GM12878 (cell line): ENCODE results near the gene LHFPL3. TPM values are rescaled to one million over a fixed set of nuclear protein-coding genes. Genes with fewer than 3 reads are reported as not detected.

Experiments used
- ATAC-seq: fragments of 200-7000 bp; cut with Tn5 transposase; 3 replicates; pipeline ENCODE4 v1.9.1; 2020; ENCODE audit warnings: mild to moderate bottlenecking, moderate library complexity
- BruUV-seq: library from RNA; stranded (reverse); fragments of 400-500 nt; replicated peaks from 2 replicates; lab custom pipeline; 2021; lab: Mats Ljungman, UMichigan
- CTCF ChIA-PET: fragments of 300-600 bp; sonication (Branson Sonifier 250); formaldehyde crosslinking; extraction: SDS; loops from one replicate; lab custom pipeline; 2021; ENCODE audit warnings: inconsistent platforms; lab: Yijun Ruan, JAX
- POLR2A ChIA-PET: fragments of 350-600 bp; formaldehyde crosslinking; extraction: SDS; loops from one replicate; lab custom pipeline; 2021; ENCODE audit warnings: inconsistent platforms; lab: Charles Lee
- RAD21 ChIA-PET: fragments of 300-600 bp; sonication (Branson Sonifier 250); formaldehyde crosslinking; loops from one replicate; lab custom pipeline; 2023; ENCODE audit warnings: antibody characterized with exemption; ENCODE audit not compliant: unreplicated experiment; lab: Charles Lee
- SMC1A ChIA-PET: fragments of 300-600 bp; sonication (Branson Sonifier 250); formaldehyde crosslinking; loops from one replicate; lab custom pipeline; 2023; ENCODE audit not compliant: unreplicated experiment, uncharacterized antibody; lab: Charles Lee
- DNase-seq: peaks from one replicate; pipeline ENCODE4 v3.0.0-alpha.2; 2011; ENCODE audit warnings: low read depth, low spot score
- FAIRE-seq: peaks from 3 replicates; lab custom pipeline; 2011; peaks lifted over from hg19 to GRCh38; lab: Jason Lieb, UNC
- H2AFZ ChIP-seq: 2 replicates; pipeline ENCODE4 v1.6.0; 2011; ENCODE audit warnings: low read depth, low read length, control low read depth; ENCODE audit not compliant: control insufficient read depth
- H3K27ac ChIP-seq: 2 replicates; pipeline ENCODE4 v1.5.1; 2011; ENCODE audit warnings: control low read depth; ENCODE audit not compliant: control insufficient read depth, insufficient read depth
- H3K27me3 ChIP-seq, 2 experiments: replicated peaks in 1 of 2; 2 replicates each; pipeline versions ENCODE4 v1.6.0 to v1.6.1; 2011; ENCODE audit warnings: low read length in 1 of 2; ENCODE audit not compliant: control insufficient read depth in 2 of 2, insufficient read depth in 2 of 2
- H3K36me3 ChIP-seq, 2 experiments: 2 replicates each; pipeline ENCODE4 v1.5.1; 2011; ENCODE audit warnings: low read length in 1 of 2; ENCODE audit not compliant: control insufficient read depth in 2 of 2, insufficient read depth in 2 of 2
- H3K4me1 ChIP-seq: 2 replicates; pipeline ENCODE4 v1.6.1; 2011; ENCODE audit warnings: mild to moderate bottlenecking, low read length, moderate library complexity, mixed read lengths; ENCODE audit not compliant: control insufficient read depth, insufficient read depth
- H3K4me2 ChIP-seq: 2 replicates; pipeline ENCODE4 v1.6.0; 2011; ENCODE audit warnings: control low read depth; ENCODE audit not compliant: control insufficient read depth, insufficient read depth
- H3K4me3 ChIP-seq: fragments of 200-600 bp; sonication (generic); 2 replicates; pipeline ENCODE4 v1.5.1; 2016
- H3K79me2 ChIP-seq: 2 replicates; pipeline ENCODE4 v1.6.0; 2011; ENCODE audit warnings: low read length; ENCODE audit not compliant: control insufficient read depth, insufficient read depth
- H3K9ac ChIP-seq: 2 replicates; pipeline ENCODE4 v1.8.0; 2011; ENCODE audit warnings: low read length, control low read depth, mixed read lengths; ENCODE audit not compliant: control insufficient read depth, insufficient read depth
- H3K9me3 ChIP-seq: replicated peaks from 3 replicates; pipeline ENCODE4 v1.5.1; 2011; ENCODE audit warnings: mild to moderate bottlenecking, low read length; ENCODE audit not compliant: control insufficient read depth, insufficient read depth
- H4K20me1 ChIP-seq: 2 replicates; pipeline ENCODE4 v1.6.0; 2011; ENCODE audit not compliant: control insufficient read depth, insufficient read depth
- CEBPB ChIP-seq, 2 experiments: fragments of 150-350 bp in 1 of 2; IDR thresholded peaks; 2 replicates each; pipeline ENCODE4 v1.6.1; 2012 to 2014; ENCODE audit warnings: low read depth in 2 of 2, low read length in 2 of 2, borderline replicate concordance in 1 of 2, inconsistent platforms in 1 of 2
- TARDBP ChIP-seq: IDR thresholded peaks from 2 replicates; pipeline ENCODE4 v1.6.1; 2016; ENCODE audit warnings: borderline replicate concordance
- in situ Hi-C: fragments of 300-500 bp; cut with MboI; formaldehyde crosslinking; loops from 9 replicates; pipeline ENCODE4 v1.14.3; 2018; ENCODE audit warnings: mixed read lengths
- intact Hi-C: fragments of 100-400 bp; cut with micrococcal nuclease; formaldehyde crosslinking; loops from one replicate; pipeline ENCODE4 v1.14.2; 2022; ENCODE audit not compliant: unreplicated experiment
- polyA plus RNA-seq, 11 experiments: library from polyadenylated mRNA; depleted of rRNA in 4 of 11; unstranded in 6 of 11; stranded (reverse) in 5 of 11; fragments of >200 nt; fragmentation: Nextera tagmentation in 4 of 11; fragmentation: Illumina TruSeq in 1 of 11; extraction: Ambion mirVana in 4 of 11; extraction: Trizol in 1 of 11; gene quantifications; 1 replicate in 1 of 11; 2 replicates in 10 of 11; pipeline versions ENCODE4 v1.2.1 to v1.2.3, GENCODE V29; 2011 to 2016; ENCODE audit warnings: inconsistent platforms in 2 of 11, missing spikeins in 2 of 11, low read depth in 1 of 11
- total RNA-seq, 4 experiments: library from RNA; depleted of rRNA in 3 of 4; stranded (reverse); fragments of >200 nt in 3 of 4; fragmentation: Illumina TruSeq in 1 of 4; extraction: Trizol in 1 of 4; gene quantifications; 2 replicates each; pipeline versions ENCODE4 v1.2.1 to v1.2.3, GENCODE V29; 2013 to 2021
- TF ChIP-seq, protein P1 (sequence below): fragments of 450-650 bp; IDR thresholded peaks from 2 replicates; pipeline ENCODE4 v1.6.1; 2017; ENCODE audit warnings: antibody characterized with exemption, mild to moderate bottlenecking, moderate library complexity

The LHFPL3 gene
- total and polyA plus RNA-seq, 10 of the 15 experiments (the other 5 are each of a cell fraction or from before 2014, with no cell fraction given): 0.09 TPM; not detected in 9

DNA sequence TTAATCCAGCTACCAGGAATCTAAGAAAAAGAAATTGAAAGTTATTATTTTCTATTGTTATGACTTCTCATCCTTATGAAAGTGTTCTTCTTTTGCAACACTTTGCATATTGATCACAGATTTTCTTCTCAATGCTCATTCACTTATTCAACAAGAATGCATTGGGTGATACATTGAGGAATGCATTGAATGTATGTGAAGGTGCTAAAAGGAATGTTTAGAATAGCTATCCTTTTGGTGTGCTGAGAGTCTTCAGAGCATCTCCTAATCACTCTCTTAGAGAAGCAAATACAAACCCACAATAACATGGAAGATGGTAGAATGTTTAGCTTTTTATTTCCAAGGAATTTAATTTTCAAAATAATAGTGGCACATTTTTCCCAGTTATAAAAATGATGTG lies 563.5 kb downstream of the LHFPL3 start:
- peaks cover 59% of the 10 kb centered on the region for H3K4me1 ChIP-seq
- intact Hi-C loops: no loop called here
- no peaks in the 10 kb centered on the region for H3K27me3 ChIP-seq
- no peaks in the 10 kb centered on the region for H3K36me3 ChIP-seq
- no peaks in the 10 kb centered on the region for H3K79me2 ChIP-seq
- DNase-seq: no peak
- ATAC-seq: no peak
- no peak overlapping the region; the same call in 1 of the 2 replicates for H2AFZ ChIP-seq
- FAIRE-seq: no peak
- BruUV-seq: no TSS peak
- H3K4me2 ChIP-seq: peak overlapping the region; percentile 1; the same call in 1 of the 2 replicates
- H3K27ac ChIP-seq: peak overlapping the region; percentile 53
- no peaks in the 10 kb centered on the region for H4K20me1 ChIP-seq
- no peaks in the 10 kb centered on the region for H3K9me3 ChIP-seq
- SMC1A ChIA-PET: interaction anchor here (1.0 to 15.7 kb wide), 7 partner anchors 7 to 38 kb away, joined by 3 to 413 read pairs (median 7); no protein-coding TSS in a partner anchor
- no peak overlapping the region for H3K9ac ChIP-seq
- RAD21 ChIA-PET: interaction anchor here (0.7 to 10.7 kb wide), 5 partner anchors 6 to 660 kb away, joined by 3 to 147 read pairs (median 4); no protein-coding TSS in a partner anchor
- no peak overlapping the region for H3K4me3 ChIP-seq
- CTCF ChIA-PET: interaction anchor here (0.7 to 22.2 kb wide), 8 partner anchors 7 to 698 kb away, joined by 3 to 581 read pairs (median 6); no protein-coding TSS in a partner anchor
- no peak for TF ChIP-seq TARDBP
- no peak for TF ChIP-seq CEBPB (IDR thresholded peaks at IDR 0.05; ENCODE audit: borderline replicate concordance in 1 of 2, low read depth in 2 of 2, low read length in 2 of 2)
- TF ChIP-seq, protein P1, sequence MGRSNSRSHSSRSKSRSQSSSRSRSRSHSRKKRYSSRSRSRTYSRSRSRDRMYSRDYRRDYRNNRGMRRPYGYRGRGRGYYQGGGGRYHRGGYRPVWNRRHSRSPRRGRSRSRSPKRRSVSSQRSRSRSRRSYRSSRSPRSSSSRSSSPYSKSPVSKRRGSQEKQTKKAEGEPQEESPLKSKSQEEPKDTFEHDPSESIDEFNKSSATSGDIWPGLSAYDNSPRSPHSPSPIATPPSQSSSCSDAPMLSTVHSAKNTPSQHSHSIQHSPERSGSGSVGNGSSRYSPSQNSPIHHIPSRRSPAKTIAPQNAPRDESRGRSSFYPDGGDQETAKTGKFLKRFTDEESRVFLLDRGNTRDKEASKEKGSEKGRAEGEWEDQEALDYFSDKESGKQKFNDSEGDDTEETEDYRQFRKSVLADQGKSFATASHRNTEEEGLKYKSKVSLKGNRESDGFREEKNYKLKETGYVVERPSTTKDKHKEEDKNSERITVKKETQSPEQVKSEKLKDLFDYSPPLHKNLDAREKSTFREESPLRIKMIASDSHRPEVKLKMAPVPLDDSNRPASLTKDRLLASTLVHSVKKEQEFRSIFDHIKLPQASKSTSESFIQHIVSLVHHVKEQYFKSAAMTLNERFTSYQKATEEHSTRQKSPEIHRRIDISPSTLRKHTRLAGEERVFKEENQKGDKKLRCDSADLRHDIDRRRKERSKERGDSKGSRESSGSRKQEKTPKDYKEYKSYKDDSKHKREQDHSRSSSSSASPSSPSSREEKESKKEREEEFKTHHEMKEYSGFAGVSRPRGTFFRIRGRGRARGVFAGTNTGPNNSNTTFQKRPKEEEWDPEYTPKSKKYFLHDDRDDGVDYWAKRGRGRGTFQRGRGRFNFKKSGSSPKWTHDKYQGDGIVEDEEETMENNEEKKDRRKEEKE: no peak
- POLR2A ChIA-PET: interaction anchor here (0.9 to 1.3 kb wide), 4 partner anchors 9 to 67 kb away, joined by 3 to 4 read pairs (median 3); no protein-coding TSS in a partner anchor
- in situ Hi-C loops: no loop called here
